Endodermal cell (in vitro differentiated cells): ENCODE results near the gene ADAMTS2. TPM values are rescaled to one million over a fixed set of nuclear protein-coding genes. Genes with fewer than 3 reads are reported as not detected.

Experiments
- DNase-seq: peaks from one replicate; pipeline ENCODE4 v3.0.0-alpha.2; 2017
- H3K27ac ChIP-seq: 2 replicates; pipeline ENCODE4 v1.5.1; 2013; ENCODE audit warnings: mild to moderate bottlenecking, low read depth, low read length, moderate library complexity
- H3K27me3 ChIP-seq: 2 replicates; pipeline ENCODE4 v1.6.1; 2013; ENCODE audit warnings: mild to moderate bottlenecking, low read length, moderate library complexity; ENCODE audit not compliant: insufficient read depth, control insufficient read depth, poor library complexity, severe bottlenecking
- H3K36me3 ChIP-seq: 2 replicates; pipeline ENCODE4 v1.7.0; 2013; ENCODE audit warnings: mild to moderate bottlenecking, low read length, moderate library complexity; ENCODE audit not compliant: control insufficient read depth, insufficient read depth
- H3K4me1 ChIP-seq: one replicate; pipeline ENCODE4 v1.7.0; 2013; ENCODE audit warnings: low read length; ENCODE audit not compliant: control insufficient read depth, insufficient read depth
- H3K4me3 ChIP-seq: 2 replicates; pipeline ENCODE4 v1.5.1; 2013; ENCODE audit warnings: mild to moderate bottlenecking, low read length, moderate library complexity
- H3K9ac ChIP-seq: 2 replicates; pipeline ENCODE4 v1.6.1; 2013; ENCODE audit warnings: mild to moderate bottlenecking, low read length, moderate library complexity; ENCODE audit not compliant: poor library complexity, severe bottlenecking; ENCODE audit errors: extremely low read depth
- H3K9me3 ChIP-seq: 2 replicates; pipeline ENCODE4 v1.6.1; 2013; ENCODE audit warnings: mild to moderate bottlenecking, low read length, moderate library complexity; ENCODE audit not compliant: control insufficient read depth
- H3K27ac Mint-ChIP-seq: 2 replicates; pipeline ENCODE4 v1.8.0; 2020; ENCODE audit warnings: mixed read lengths
- H3K27me3 Mint-ChIP-seq: 2 replicates; pipeline ENCODE4 v1.8.0; 2021; ENCODE audit warnings: mild to moderate bottlenecking, mixed read lengths; ENCODE audit not compliant: insufficient read depth
- H3K36me3 Mint-ChIP-seq: 2 replicates; pipeline ENCODE4 v1.8.0; 2020; ENCODE audit warnings: low read depth, mixed read lengths
- H3K4me1 Mint-ChIP-seq: 2 replicates; pipeline ENCODE4 v1.8.0; 2020; ENCODE audit warnings: mixed read lengths
- H3K4me3 Mint-ChIP-seq: 2 replicates; pipeline ENCODE4 v1.8.0; 2020; ENCODE audit warnings: mild to moderate bottlenecking, moderate library complexity, mixed read lengths
- H3K9me3 Mint-ChIP-seq: 2 replicates; pipeline ENCODE4 v1.8.0; 2020; ENCODE audit warnings: mild to moderate bottlenecking, mixed read lengths
- CTCF ChIP-seq: fragments of 200-600 bp; sonication (generic); conservative IDR thresholded peaks from 2 replicates; pipeline ENCODE4 v1.5.0; 2021; ENCODE audit warnings: antibody characterized with exemption, mild to moderate bottlenecking
- WGBS, 2 experiments: methylation state at CpG; one replicate each; pipeline versions ENCODE4 v1.1.5 to v1.1.7; 2013; ENCODE audit warnings: missing lambda C conversion rate in 2 of 2, mixed read lengths in 1 of 2; ENCODE audit not compliant: insufficient coverage in 1 of 2, insufficient read length in 1 of 2; 5-methylcytosine and 5-hydroxymethylcytosine counted together
- total RNA-seq, 2 donors: library from RNA; stranded (reverse); fragmentation: NEBNext Ultra II Directional in 1 of 2; extraction: Animal tissue kit (Norgen Biotek cat#: 25700) in 1 of 2; gene quantifications; 2 replicates in 1 of 2; 3 replicates in 1 of 2; pipeline ENCODE4 v1.2.1, GENCODE V29; 2021

ADAMTS2 gene
- total RNA-seq, 2 donors from 2014 or later: 1.2 to 2.6 TPM

- DNase-seq: peak; percentile 32
- Mint-ChIP-seq H3K9me3 (peaks cover 8% of the 10 kb centered on the region), H3K4me1 (no peaks in the 10 kb centered on the region), H3K27ac (no peak overlapping the region), H3K36me3 (no peaks in the 10 kb centered on the region), H3K27me3 (no peaks in the 10 kb centered on the region), H3K4me3 (no peak overlapping the region)
- H3K27ac ChIP-seq: no peak overlapping the region
- TF ChIP-seq CTCF: no peak
- no peak overlapping the region for H3K9ac ChIP-seq
- no peaks in the 10 kb centered on the region for H3K4me1 ChIP-seq
- H3K9me3 ChIP-seq: no peaks in the 10 kb centered on the region
- 86 to 94% methylated on average over 8 to 15 of the region's 15 CpGs for WGBS, 2 experiments
- no peaks in the 10 kb centered on the region for H3K27me3 ChIP-seq
- no peak overlapping the region for H3K4me3 ChIP-seq
- no peaks in the 10 kb centered on the region for H3K36me3 ChIP-seq
Measured at GRCh38 chr5:179131886-179132585, 213.2 kb downstream of the ADAMTS2 start.

- Mint-ChIP-seq H3K27ac (no peak overlapping the region), H3K4me3 (no peak overlapping the region), H3K4me1 (no peaks in the 10 kb centered on the region), H3K27me3 (no peaks in the 10 kb centered on the region), H3K9me3 (peaks cover 8% of the 10 kb centered on the region), H3K36me3 (no peaks in the 10 kb centered on the region)
- H3K27ac ChIP-seq: no peak overlapping the region
- no peak for DNase-seq
- H3K4me3 ChIP-seq: no peak overlapping the region
- H3K36me3 ChIP-seq: no peaks in the 10 kb centered on the region
- TF ChIP-seq CTCF: no peak
- WGBS, 2 experiments: 79 to 92% methylated on average over 4 to 10 of the region's 10 CpGs
- H3K9me3 ChIP-seq: no peaks in the 10 kb centered on the region
- no peak overlapping the region for H3K9ac ChIP-seq
- no peaks in the 10 kb centered on the region for H3K27me3 ChIP-seq
- H3K4me1 ChIP-seq: no peaks in the 10 kb centered on the region
Measured at GRCh38 chr5:179131321-179131835, 213.9 kb downstream of the ADAMTS2 start.

- WGBS, 2 experiments: 94 to 100% methylated on average over 6 to 14 of the region's 14 CpGs
- H3K27ac ChIP-seq: no peak overlapping the region
- no peak overlapping the region for H3K9ac ChIP-seq
- H3K27me3 ChIP-seq: no peaks in the 10 kb centered on the region
- Mint-ChIP-seq H3K27me3 (no peaks in the 10 kb centered on the region), H3K27ac (no peak overlapping the region), H3K4me3 (no peak overlapping the region), H3K36me3 (no peaks in the 10 kb centered on the region), H3K9me3 (peaks cover 6% of the 10 kb centered on the region), H3K4me1 (no peaks in the 10 kb centered on the region)
- peak; percentile 31 for DNase-seq
- no peaks in the 10 kb centered on the region for H3K9me3 ChIP-seq
- no peak for TF ChIP-seq CTCF
- no peaks in the 10 kb centered on the region for H3K36me3 ChIP-seq
- no peak overlapping the region for H3K4me3 ChIP-seq
- no peaks in the 10 kb centered on the region for H3K4me1 ChIP-seq
Measured at GRCh38 chr5:179130101-179130681, 215.1 kb downstream of the ADAMTS2 start.
